NCI-H2029 treated with DMSO at 0.1 percent for 48 hours (cell line): ENCODE data around the gene SYT7.
"Not testable (repeated sequence)": the region's sequence is repeated elsewhere in the genome, so short reads cannot be mapped to it uniquely, and the experiment has no call there.

ENCODE experiments used
- DNase-seq: peaks from one replicate; lab custom pipeline; 2025; lab: John Stamatoyannopoulos, UW

The SYT7 gene

DNA sequence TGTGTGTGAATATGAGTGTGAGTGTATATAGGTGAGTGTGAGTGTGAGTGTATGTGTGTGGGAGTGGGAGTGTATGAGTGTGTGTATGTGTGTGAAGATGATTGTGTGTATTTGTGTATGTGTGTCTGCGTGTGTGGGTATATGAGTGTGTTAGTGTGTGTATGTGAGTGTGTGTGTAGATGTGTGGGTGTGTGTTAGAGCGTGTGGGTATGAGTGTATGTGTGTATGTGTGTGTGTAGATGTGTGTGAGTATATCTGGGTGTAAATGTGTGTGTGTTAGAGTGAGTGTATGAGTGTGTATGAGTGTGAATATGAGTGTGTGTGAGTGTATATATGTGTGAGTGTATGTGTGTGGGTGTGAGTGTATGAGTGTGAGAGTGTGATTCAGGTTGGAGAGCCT lies 83.4 kb downstream of the SYT7 start:
- no peak for DNase-seq

DNA sequence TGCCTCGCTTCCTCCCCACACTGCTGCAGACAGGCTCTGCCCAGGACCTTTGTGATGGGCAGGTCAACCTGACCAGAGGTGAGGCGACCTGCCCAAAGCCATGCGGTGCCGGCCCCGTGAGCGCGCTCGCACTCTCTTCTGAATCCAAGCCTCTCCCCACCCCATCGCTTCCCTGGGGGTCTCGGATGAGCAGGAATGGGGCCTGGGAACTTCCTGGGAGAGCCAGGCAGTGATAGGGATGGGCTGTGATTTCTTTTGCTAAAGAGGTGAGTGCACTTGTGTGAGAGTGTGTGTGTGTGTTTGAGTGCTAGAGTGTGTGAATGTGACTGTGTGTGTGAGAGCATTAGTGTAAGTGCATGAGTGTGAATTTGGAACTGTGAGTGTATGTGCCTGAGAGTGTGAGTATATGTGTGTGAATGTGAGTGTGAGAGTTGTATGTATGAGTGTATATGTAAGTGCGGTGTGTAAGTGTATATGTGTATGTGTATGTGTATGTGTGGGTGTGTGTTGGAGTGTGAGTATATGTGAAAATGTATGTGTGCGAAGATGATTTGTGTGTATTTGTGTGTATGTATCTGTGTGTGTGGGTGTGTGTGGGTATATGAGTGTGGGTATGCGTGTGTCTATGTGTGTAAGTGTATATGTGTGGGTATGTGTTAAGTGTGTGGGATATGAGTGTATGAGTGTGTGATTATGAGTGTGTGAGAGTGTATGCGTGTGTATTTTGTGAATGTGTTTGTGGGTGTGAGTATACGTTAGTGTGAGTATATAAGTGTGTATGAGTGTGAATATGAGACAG lies 84.1 kb downstream of the SYT7 start:
- no peak for DNase-seq

DNA sequence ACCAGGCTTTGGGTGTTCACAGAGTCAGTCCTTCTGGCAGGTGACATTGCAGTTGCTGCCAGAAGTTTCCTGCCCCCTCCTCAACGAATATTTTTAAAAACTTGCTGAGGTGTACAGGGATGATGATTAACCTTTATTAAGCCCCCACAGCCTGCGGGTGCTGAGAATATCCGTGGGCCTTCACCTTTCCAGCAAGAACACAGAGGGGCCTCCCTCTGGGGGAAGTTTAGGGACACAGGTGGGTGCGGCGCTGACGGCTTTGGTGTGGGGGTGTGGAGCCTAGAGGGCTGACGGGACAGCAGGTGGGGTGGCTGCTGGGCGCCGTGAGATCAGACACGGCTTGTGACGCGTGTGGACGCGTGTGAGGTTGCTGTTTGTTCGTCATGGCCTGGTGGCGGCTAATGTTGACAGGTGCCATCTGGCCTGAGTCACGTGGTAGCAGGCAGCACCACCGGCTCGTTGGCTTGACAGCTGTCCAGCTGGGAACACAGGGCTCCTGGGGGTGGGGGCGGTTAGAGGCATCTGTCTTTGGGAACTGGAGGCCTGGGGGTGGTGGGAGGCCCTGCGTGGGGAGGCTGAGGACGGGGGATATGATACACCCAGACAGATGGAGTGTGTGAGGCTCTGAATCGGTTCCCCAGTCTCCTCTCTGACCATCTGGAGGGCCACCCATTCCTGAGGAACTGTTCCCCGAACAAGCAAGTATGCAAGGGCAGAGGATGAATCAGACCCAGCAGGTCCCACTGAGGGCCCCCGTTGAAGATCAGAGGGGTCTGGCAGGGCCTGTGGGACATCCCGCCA lies 84.9 kb downstream of the SYT7 start:
- no peak for DNase-seq

DNA sequence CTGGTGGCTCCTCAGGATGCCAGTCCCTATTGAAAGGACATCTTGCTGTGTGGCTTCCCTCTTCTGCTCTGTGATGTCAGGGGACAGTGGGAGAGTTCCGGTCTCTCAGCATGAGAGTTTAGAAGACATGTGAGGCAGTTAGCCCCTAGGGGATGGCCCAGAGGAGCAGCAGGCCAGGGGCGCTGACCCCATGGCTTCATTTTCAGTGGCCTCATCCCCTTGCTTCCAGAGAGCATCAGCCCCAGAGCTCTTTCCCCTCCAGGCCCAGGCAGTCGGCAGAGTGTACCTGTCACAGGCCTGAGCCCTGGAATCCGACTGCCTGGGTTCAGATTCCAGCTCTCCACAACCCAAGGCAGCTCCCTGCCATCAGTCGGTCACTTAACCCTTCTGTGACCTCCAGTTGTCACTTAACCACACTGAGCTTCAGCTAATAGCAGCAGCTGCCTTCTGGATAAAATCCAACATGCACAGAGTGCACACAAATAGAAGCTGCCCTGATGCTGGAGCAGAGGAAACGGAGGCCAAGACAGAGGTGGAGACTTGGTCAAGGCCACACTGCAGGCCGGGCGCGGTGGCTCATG lies 86.4 kb downstream of the SYT7 start:
- DNase-seq = no peak

DNA sequence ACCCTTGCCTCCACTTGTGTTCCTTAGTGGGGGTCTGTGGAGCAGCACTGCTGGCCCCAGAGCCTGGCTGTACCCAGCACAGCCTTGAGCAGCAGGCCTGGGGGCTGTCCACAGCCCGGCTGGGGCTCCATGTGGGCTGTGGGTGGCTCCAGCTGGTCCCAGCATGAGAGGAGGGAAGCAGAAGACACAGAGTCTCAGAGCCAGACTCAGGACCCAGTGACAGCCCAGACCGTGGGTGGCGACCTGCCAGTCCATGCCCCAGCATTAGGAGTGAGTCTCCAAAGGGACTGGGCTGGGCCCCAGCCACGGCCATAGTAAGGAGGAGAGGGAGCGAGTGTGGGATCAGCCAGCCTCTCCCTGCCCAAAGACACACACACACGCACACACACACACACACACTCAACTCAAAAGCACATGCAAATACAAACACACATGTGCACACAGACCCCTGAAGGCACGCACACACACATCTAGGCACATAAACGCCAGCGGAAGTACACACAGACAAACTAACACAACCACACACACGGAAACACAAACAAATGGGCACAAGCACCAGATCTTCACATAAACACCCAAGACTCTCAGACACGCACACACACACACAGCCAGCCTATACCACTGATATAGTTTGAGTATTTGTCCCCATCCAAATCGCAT lies 89.0 kb downstream of the SYT7 start:
- DNase-seq = no peak

DNA sequence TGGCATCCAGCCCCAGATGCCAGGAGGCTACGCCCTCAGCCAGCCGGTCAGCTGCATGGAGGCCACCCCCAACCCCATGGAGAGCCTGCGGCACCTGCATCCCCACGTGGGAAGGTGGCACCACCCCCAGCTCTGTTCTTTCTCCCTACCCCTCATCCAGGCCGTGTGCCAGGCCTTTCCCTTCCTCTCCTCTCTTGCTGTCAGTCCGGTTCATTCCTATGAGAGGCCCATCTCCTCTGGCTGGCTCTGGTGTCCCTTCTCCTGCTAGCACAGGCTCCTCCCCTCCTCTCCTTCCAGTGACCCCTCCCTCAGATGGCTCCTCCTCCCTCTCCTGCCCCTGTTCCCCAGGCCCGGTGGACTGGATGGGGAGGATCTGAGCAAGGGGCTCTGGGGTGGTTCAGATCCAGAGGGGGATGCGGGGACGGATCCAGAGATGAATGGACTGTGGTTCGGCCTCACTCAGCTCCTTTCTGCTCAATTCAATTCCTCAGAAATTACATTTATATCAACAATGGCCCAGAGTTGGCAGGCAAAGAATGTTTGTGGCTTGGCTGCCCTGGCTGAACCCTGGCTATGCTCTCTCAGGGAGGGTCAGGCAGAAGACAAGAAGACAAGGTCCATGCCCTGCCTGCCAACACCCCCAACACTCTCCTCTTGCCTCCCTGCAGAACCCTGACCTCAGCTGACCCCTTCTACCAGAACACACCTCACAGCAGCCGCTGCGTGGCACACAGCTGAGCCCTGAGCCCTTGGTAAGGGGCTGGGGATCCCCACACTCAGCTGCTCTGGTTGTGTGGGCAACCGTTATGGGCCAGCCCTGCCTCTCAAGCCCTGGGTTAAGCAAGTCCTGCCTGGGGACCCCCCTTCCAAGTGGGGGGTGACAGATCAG lies 90.8 kb downstream of the SYT7 start:
- peak; percentile 52 for DNase-seq

DNA sequence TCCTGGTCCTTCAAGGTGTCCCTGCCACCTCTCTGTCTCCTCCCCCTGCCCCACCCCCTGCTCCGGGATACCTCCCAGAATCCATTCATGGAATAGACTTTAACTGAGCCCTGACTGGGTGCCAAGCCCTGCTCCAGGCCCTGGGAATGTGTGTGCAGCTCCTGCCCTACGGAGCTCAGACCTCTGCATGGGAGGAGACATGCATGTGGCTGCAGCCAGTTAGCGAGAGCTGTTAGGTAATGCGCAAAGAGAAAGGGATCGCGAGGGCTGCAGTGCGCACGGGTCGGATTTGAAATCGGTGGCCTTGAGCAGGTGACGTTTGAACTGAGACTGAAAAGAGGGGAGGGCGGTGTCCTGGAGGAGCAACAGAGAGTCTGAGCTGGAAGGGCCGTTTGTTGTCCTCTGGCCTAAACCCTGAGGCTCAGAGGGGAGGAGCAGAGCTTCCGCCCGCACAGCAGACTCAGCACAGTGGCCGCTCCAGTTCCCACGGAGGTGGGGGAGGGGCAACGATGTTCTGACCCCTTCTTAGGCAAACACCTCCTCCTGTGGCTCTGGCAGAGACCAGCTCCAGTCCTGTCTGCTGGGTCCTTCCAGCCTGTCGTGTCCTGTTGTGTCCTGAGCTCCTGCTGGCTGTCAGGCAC lies 92.1 kb downstream of the SYT7 start:
- peak; percentile 95 for DNase-seq

DNA sequence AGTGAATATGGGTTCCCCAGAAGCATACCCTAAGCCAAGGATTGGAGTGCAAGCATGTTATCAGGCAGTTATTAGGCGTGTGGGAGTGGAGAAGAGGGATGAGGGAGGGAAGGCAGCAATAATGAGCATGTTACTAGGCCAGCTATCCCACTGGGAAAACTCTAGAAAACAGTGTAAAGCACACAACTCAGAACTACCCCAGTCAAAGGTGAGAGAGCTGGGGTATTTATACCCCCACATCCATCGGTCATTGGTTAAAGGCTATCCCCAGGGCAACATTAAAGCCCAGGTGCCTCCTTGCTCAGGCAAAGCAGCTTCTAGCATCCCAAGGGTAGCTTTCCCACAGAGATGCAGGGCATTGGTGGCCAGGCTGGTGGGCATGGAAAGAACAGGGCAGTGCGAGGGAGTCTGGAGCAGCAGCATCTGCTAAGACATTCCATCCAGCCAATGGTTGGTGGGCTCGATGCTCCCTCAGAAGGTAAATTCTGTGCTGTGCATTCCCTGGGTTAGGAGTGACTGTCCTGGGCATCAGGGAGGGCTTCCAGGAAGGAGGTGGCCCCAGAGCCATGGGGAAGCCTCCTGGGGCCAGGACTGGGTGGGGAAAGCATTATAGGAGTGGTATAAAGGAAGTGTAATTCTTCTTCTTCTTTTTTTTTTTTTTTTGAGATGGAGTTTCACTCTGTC lies 93.4 kb downstream of the SYT7 start:
- no peak for DNase-seq

DNA sequence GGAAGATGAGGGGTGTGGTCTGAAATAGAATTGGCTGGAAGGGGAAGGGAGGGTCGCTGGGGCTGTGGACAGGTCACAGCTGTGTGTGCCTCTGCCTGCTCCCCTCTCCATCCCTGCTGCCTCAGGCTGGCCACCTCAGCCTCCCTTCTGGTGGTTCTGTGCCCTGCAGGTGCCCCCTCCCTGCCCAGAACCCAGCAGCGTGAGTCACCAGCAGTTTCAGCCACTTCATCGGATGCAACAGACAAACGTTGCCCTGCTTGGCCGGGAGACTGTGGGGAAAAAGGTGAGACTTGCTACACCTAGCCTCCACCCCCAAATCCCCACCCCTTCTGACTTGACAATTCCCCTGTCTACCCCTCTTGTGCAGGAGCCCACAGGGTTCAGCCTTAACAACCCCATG lies 94.1 kb downstream of the SYT7 start:
- no peak for DNase-seq

DNA sequence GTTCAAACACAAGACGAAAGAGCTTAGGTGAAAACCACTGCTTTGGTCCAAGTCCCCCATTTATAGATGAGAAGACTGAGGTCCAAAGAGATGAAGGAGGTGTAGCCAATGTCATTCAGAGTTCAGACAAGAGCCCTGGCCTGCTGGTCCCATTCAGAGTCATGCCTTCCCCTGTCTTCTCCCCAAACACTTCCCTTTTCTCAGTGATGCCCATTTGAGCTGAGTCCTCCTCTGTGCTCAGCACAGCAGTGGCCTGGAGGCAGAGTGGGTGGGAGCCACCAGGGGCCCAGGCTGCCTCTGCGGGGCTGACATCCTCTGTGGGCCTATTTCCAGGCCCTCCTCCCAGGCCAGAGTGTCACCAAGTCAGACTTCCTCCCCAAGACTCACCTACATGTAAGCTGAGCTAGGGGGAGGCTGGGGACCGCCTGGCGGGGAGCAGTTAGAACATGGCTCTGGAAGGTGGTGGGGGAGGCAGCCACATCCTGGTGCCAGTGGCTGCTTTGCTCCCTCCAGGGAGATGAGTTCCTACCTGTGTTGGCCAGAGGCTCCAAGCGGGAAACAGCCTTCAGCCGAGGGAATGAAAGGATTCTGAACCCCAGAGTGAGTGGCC lies 94.8 kb downstream of the SYT7 start:
- DNase-seq = no peak

DNA sequence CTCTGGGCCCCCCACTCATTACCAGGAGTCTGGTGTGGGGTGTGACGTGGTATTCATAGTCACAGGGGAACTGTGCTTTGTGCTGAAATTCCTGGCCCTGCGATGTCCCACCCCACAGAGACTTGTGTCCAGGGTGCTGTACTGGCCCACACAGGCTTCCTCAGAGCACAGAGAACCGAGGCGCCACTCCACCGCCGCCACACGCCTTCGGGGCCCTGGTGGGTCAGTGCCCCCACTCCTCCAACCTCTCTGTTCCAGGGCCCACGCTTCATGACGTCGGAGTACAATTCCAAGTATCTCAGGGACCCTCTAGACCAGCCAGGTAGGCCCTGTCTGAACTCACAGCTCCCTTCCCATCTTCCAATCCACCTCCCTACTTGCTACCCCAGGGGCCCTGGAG lies 95.8 kb downstream of the SYT7 start:
- DNase-seq = no peak

DNA sequence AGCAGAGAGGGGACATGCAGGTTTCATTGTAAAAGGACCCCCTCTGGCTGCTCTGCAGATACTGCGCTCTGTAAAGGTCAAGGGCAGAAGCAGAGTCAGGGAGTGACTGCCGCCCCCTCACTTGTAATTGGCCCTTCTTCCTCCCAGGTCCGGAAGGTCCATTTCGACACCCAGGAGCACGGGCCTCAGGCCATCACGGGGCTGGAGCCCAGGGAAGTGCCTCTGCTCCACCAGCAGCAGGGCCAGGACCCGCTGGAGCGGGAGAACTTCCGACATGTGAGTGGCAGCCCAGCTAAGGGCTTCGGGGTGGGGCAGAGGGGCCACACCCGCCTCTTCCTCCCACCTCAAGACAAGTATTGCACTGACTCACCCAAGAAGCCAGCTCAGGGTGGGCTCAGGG lies 96.3 kb downstream of the SYT7 start:
- DNase-seq = no peak

DNA sequence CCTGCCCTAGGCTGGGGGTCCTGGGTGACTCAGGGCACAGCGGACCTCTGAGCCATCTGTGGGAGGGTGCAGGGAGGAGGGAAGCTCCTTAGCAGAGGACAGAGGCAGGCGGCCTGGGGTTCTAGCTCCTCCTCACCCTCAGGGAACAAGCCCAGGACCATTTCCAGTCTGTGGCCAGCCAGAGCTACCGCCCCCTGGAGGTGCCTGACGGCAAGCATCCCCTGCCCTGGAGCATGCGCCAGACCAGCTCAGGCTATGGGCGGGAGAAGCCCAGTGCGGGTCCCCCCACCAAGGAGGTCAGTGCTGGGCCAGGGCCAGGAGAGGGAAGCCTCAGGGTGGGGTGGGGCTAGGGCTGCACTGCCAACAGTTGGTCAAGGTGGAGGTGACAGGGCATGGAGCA lies 98.4 kb downstream of the SYT7 start:
- DNase-seq = no peak

DNA sequence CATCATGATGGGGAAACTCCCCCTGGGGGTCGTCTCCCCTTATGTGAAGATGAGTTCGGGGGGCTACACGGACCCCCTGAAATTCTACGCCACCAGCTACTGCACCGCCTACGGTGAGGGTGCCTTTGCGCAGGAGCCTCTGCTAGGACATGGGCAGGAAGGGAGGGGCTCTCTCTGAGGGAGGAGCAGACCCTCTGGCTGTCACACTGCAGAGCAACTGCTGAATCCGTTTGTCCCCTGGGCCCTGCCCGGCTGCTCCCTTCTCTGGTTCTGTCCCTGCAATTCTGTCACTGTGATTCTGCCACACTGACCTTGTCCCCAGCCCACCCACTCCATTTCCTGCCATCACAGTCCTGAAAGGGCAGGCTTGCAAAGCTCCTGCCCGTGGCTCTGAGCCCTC lies 99.1 kb downstream of the SYT7 start:
- DNase-seq = no peak

DNA sequence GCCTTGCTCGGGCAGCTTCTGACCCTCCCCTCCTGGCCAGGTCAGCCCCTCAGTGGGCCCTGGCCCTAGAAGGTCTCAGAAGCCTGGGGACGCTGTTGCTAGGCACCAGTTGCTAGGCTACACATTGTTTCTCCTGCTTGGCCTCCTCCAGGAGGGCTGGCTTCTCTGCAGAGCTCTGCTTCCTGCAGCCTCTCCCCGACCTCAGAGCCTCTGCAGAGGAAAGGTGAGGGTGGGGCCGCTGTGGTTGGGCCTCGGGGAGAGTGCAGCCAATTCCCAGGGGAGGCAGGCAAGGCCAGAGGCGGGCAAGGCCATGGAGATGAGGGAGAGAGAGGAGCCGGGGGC lies 99.9 kb downstream of the SYT7 start:
- DNase-seq = no peak

DNA sequence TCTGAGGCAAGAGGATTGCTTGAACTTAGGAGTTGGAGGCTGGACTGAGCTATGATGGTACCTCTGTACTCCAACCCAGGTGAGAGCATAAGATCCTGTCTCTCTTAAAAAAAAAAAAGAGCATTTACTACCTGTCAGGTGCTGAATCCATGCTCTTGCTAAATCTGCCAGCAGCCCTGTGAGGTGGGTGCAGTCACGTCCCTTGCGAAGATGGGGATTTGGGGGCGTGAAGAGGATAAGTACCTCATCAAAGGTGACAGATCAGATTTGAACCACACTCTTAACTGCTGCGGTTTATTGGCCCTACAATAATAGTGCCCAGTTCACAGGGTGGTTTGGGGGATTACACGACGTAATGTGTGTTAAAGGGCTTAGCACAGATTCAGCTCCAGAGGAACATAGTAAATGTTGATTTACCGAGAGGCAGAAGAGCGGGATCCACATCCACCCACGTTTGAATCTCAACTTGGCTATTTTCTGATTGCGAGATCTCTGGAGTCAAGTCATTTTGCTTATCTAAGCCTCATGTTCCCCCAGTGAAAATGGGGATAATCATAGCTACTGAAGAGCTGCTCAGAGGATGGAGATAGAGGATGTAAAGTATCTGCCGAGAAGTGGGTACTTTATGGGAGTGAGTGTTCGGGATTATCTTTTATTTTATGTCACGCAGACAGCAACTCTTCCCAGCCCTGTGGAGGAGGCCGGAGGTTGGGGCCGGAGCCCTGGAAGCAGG lies 100.4 kb downstream of the SYT7 start:
- DNase-seq = no peak

DNA sequence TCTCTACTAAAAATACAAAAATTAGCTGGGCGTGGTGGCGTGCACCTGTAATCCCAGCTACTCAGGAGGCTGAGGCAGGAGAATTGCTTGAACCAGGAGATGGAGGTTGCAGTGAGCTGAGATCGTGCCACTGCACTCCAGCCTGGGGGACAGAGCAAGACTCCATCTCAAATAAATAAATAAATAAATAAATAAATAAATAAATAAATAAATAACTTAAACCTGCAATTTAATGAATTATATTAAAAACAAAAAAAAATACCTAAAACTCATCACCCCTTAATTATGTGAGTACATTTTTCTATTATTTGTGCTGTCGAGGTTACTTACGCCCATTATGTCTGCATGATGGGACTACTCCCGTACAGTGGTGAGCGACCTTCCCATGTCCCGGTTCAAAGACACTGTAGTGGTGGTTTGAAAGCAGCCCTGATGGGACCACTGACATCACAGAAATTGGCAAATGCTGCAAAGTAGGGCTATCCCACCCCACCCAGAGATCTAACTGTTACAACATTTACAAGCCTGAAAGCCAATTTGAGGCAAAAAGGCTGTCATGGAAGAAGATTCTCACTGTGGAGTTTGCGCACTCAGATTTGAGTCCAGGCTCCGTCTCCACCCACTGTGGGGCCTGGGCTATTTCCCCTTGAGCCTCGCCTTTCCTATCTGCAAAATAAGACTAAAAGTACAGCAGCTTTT lies 101.4 kb downstream of the SYT7 start:
- DNase-seq = not testable (repeated sequence)

DNA sequence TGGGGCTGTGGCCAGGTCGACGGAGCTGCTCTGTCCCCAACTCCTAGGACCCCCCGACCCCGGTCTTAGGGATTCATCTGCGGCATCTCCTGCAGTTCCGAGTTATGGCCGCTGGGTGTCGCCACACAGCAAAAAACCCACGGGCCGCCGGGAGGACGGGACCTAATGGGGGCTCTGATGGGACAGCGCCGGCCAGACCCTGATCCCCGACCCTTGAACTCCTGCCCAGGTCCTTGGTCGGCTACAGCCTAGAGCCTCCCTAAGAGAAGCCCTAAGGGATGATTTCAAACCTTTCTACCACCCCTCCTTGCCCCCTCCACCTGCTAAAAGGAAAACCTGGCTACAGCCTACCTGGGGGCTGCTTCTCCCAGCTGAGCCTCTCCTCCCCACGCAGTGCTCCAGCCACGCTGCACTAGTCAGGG lies 103.1 kb downstream of the SYT7 start:
- no peak for DNase-seq

DNA sequence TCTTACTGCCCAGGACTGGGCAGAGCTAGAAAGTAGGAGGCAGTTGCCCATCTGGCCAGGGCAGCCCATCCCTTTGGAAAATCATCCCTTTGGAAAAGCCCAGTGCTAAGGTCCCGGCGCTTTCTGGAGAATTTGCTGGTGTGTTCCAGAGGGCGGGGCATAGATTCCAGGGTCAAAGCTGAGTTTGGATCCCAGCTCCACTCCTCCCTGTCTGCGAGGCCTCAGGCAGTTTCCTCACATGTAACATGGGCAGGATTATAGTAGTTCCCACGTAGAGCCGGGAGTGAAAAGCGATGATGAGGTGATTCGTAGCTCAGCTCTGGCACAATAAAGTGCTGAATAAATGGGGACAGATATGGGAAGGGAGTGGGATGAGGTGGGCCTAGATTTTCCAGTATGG lies 103.8 kb downstream of the SYT7 start:
- no peak for DNase-seq
